ENCODE data around the gene RFX3.

GRCh38 chr9:3447143-3447542 lies 78.7 kb downstream of the RFX3 start:
- TF ChIP-seq, protein P1, sequence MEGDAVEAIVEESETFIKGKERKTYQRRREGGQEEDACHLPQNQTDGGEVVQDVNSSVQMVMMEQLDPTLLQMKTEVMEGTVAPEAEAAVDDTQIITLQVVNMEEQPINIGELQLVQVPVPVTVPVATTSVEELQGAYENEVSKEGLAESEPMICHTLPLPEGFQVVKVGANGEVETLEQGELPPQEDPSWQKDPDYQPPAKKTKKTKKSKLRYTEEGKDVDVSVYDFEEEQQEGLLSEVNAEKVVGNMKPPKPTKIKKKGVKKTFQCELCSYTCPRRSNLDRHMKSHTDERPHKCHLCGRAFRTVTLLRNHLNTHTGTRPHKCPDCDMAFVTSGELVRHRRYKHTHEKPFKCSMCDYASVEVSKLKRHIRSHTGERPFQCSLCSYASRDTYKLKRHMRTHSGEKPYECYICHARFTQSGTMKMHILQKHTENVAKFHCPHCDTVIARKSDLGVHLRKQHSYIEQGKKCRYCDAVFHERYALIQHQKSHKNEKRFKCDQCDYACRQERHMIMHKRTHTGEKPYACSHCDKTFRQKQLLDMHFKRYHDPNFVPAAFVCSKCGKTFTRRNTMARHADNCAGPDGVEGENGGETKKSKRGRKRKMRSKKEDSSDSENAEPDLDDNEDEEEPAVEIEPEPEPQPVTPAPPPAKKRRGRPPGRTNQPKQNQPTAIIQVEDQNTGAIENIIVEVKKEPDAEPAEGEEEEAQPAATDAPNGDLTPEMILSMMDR (IDR thresholded peaks at IDR 0.05; ENCODE audit: low read length): no peak
- TF ChIP-seq EZH2phosphoT487 (IDR thresholded peaks at IDR 0.05; ENCODE audit: low read length) (no peak), EZH2 (optimal IDR thresholded peaks at IDR 0.05; ENCODE audit: low read depth, low read length) (no peak)

Measured in MM.1S (cell line).